ENCODE measurements around the gene ZC3H12D. TPM values are rescaled to one million over a fixed set of nuclear protein-coding genes. Genes with fewer than 3 reads are reported as not detected.

The ZC3H12D gene
- total RNA-seq, 1 experiment from 2014 or later: not detected

GRCh38 chr6:149468179-149468578 is 16.6 kb downstream of the ZC3H12D start:
- H3K27me3 ChIP-seq (ENCODE audit: low read length): no peaks in the 10 kb centered on the region
- BruUV-seq (replicated peaks): no TSS peak
- ATAC-seq (no peak), DNase-seq (no peak)
- H4K20me1 ChIP-seq (ENCODE audit: low read length): no peaks in the 10 kb centered on the region
- POLR2A ChIA-PET (ENCODE audit: unreplicated experiment): no interaction called here
- H3K27ac ChIP-seq (ENCODE audit: low read length): no peak overlapping the region
- no peak overlapping the region for H3K9ac ChIP-seq (ENCODE audit: low read length)
- intact Hi-C loops (cut with micrococcal nuclease): no loop called here
- no peak overlapping the region for H2AFZ ChIP-seq (ENCODE audit: low read length)
- no peaks in the 10 kb centered on the region for H3K9me2 ChIP-seq (replicated peaks; ENCODE audit: low read length)
- no peaks in the 10 kb centered on the region for H3K9me3 ChIP-seq (ENCODE audit: low read length)
- CTCF ChIA-PET: no interaction called here
- H3K4me2 ChIP-seq (ENCODE audit: low read length): no peak overlapping the region
- no peak for TF ChIP-seq CTCF (conservative IDR thresholded peaks at IDR 0.05; ENCODE audit: low read depth, low read length)
- TF ChIP-seq EZH2 (IDR thresholded peaks at IDR 0.05; ENCODE audit: low read length, unreplicated experiment): no peak
- no peak for TF ChIP-seq EZH2phosphoT487 (IDR thresholded peaks at IDR 0.05; ENCODE audit: borderline replicate concordance, low read length)
- H3K4me3 ChIP-seq (ENCODE audit: low read length): no peak overlapping the region
- H3K79me2 ChIP-seq (ENCODE audit: low read length): no peaks in the 10 kb centered on the region
- H3F3A ChIP-seq (ENCODE audit: low read length, unreplicated experiment): no peaks in the 10 kb centered on the region
- no peaks in the 10 kb centered on the region for H3K4me1 ChIP-seq (ENCODE audit: insufficient read depth, low read length)
- H3K36me3 ChIP-seq (ENCODE audit: low read depth, low read length): no peaks in the 10 kb centered on the region

GRCh38 chr6:149467265-149467664 is 17.5 kb downstream of the ZC3H12D start:
- no peak for ATAC-seq
- Histone ChIP-seq H4K20me1 (ENCODE audit: low read length) (no peaks in the 10 kb centered on the region), H3K27ac (ENCODE audit: low read length) (no peak overlapping the region), H3K27me3 (ENCODE audit: low read length) (no peaks in the 10 kb centered on the region), H3K9ac (ENCODE audit: low read length) (no peak overlapping the region), H3F3A (ENCODE audit: low read length, unreplicated experiment) (no peaks in the 10 kb centered on the region), H2AFZ (ENCODE audit: low read length) (no peak overlapping the region), H3K4me3 (ENCODE audit: low read length) (no peak overlapping the region), H3K9me3 (ENCODE audit: low read length) (no peaks in the 10 kb centered on the region), H3K79me2 (ENCODE audit: low read length) (no peaks in the 10 kb centered on the region), H3K36me3 (ENCODE audit: low read depth, low read length) (no peaks in the 10 kb centered on the region), H3K4me2 (ENCODE audit: low read length) (no peak overlapping the region), H3K9me2 (replicated peaks; ENCODE audit: low read length) (no peaks in the 10 kb centered on the region), H3K4me1 (ENCODE audit: insufficient read depth, low read length) (no peaks in the 10 kb centered on the region)
- no peak for DNase-seq
- TF ChIP-seq CTCF (conservative IDR thresholded peaks at IDR 0.05; ENCODE audit: low read depth, low read length): no peak
- TF ChIP-seq EZH2phosphoT487 (IDR thresholded peaks at IDR 0.05; ENCODE audit: borderline replicate concordance, low read length): no peak
- TF ChIP-seq EZH2 (IDR thresholded peaks at IDR 0.05; ENCODE audit: low read length, unreplicated experiment): no peak
- ChIA-PET CTCF (no interaction called here), POLR2A (ENCODE audit: unreplicated experiment) (no interaction called here)
- intact Hi-C loops (cut with micrococcal nuclease): no loop called here
- no TSS peak for BruUV-seq (replicated peaks)

- ATAC-seq: no peak
- ChIA-PET CTCF (no interaction called here), POLR2A (ENCODE audit: unreplicated experiment) (no interaction called here)
- H2AFZ ChIP-seq (ENCODE audit: low read length): no peak overlapping the region
- no peaks in the 10 kb centered on the region for H3K9me3 ChIP-seq (ENCODE audit: low read length)
- BruUV-seq (replicated peaks): no TSS peak
- no peaks in the 10 kb centered on the region for H3K36me3 ChIP-seq (ENCODE audit: low read depth, low read length)
- no peak overlapping the region for H3K4me2 ChIP-seq (ENCODE audit: low read length)
- intact Hi-C loops (cut with micrococcal nuclease): no loop called here
- H3K79me2 ChIP-seq (ENCODE audit: low read length): no peaks in the 10 kb centered on the region
- H3K27me3 ChIP-seq (ENCODE audit: low read length): no peaks in the 10 kb centered on the region
- H3K27ac ChIP-seq (ENCODE audit: low read length): no peak overlapping the region
- no peak overlapping the region for H3K4me3 ChIP-seq (ENCODE audit: low read length)
- H3K4me1 ChIP-seq (ENCODE audit: insufficient read depth, low read length): no peaks in the 10 kb centered on the region
- no peaks in the 10 kb centered on the region for H4K20me1 ChIP-seq (ENCODE audit: low read length)
- no peak overlapping the region for H3K9ac ChIP-seq (ENCODE audit: low read length)
- TF ChIP-seq CTCF (conservative IDR thresholded peaks at IDR 0.05; ENCODE audit: low read depth, low read length): no peak
- TF ChIP-seq EZH2 (IDR thresholded peaks at IDR 0.05; ENCODE audit: low read length, unreplicated experiment): no peak
- no peak for TF ChIP-seq EZH2phosphoT487 (IDR thresholded peaks at IDR 0.05; ENCODE audit: borderline replicate concordance, low read length)
- no peaks in the 10 kb centered on the region for H3K9me2 ChIP-seq (replicated peaks; ENCODE audit: low read length)
- no peak for DNase-seq
- no peaks in the 10 kb centered on the region for H3F3A ChIP-seq (ENCODE audit: low read length, unreplicated experiment)
Observed at GRCh38 chr6:149464411-149464810, 20.4 kb downstream of the ZC3H12D start.

All from PC-3 (cell line).